Uterus (tissue), 4 donors: ENCODE results near the gene EML6. TPM values are rescaled to one million over a fixed set of nuclear protein-coding genes. Genes with fewer than 3 reads are reported as not detected.

ENCODE experiments used
- DNase-seq, 2 donors: peaks; one replicate each; pipeline ENCODE4 v3.0.0-alpha.2; 2019 to 2020
- H3K27ac ChIP-seq, 2 donors: fragments of 200-600 bp; sonication (generic); 1 replicate in 1 of 2; 2 replicates in 1 of 2; pipeline ENCODE4 v1.5.1; 2016 to 2018
- H3K27me3 ChIP-seq, 2 donors: fragments of 200-600 bp; sonication (generic); one replicate each; pipeline ENCODE4 v1.5.1; 2018 to 2019; ENCODE audit warnings: control low read depth in 1 of 2
- H3K36me3 ChIP-seq, 2 donors: fragments of 200-600 bp; sonication (generic); one replicate each; pipeline ENCODE4 v1.5.1; 2019; ENCODE audit warnings: control low read depth in 1 of 2
- H3K4me1 ChIP-seq, 2 donors: fragments of 200-600 bp; sonication (generic); one replicate each; pipeline ENCODE4 v1.5.1; 2018 to 2019; ENCODE audit warnings: control low read depth in 1 of 2
- H3K4me3 ChIP-seq, 2 donors: fragments of 200-600 bp; sonication (generic); 1 replicate in 1 of 2; 2 replicates in 1 of 2; pipeline ENCODE4 v1.5.1; 2018 to 2019; ENCODE audit warnings: mild to moderate bottlenecking in 1 of 2
- H3K9me3 ChIP-seq, 2 donors: fragments of 200-600 bp; sonication (generic); one replicate each; pipeline ENCODE4 v1.5.1; 2019; ENCODE audit warnings: control low read depth in 1 of 2
- POLR2A ChIP-seq, 2 donors: fragments of 450-650 bp; IDR thresholded peaks; one replicate each; pipeline ENCODE4 v1.6.1; 2016; ENCODE audit warnings: antibody characterized with exemption in 2 of 2, mild to moderate bottlenecking in 1 of 2, moderate library complexity in 1 of 2
- intact Hi-C: fragments of 100-400 bp; cut with DNase I; formaldehyde crosslinking; loops from one replicate; pipeline ENCODE4 v1.15.1; 2023; ENCODE audit warnings: low total_unique reads
- total RNA-seq, 4 donors: library from RNA; depleted of rRNA in 3 of 4; stranded (reverse); fragments of >200 nt in 3 of 4; gene quantifications; one replicate each; pipeline versions ENCODE4 v1.1.0 to v1.2.4, GENCODE V29; 2014 to 2023
- TF ChIP-seq, protein P1 (sequence below), 4 experiments: fragments of 200-600 bp in 2 of 4; fragments of 450-650 bp in 2 of 4; sonication (generic) in 2 of 4; IDR thresholded peaks; one replicate each; pipeline ENCODE4 v1.5.1; 2016 to 2019; ENCODE audit warnings: antibody characterized with exemption in 4 of 4, mild to moderate bottlenecking in 2 of 4, moderate library complexity in 1 of 4
- donor health status: DM: yes; HTN: yes; CAD: no.

Gene EML6
- total RNA-seq, 4 donors from 2014 or later: 0.26 to 2.4 (median 1.5) TPM

DNA sequence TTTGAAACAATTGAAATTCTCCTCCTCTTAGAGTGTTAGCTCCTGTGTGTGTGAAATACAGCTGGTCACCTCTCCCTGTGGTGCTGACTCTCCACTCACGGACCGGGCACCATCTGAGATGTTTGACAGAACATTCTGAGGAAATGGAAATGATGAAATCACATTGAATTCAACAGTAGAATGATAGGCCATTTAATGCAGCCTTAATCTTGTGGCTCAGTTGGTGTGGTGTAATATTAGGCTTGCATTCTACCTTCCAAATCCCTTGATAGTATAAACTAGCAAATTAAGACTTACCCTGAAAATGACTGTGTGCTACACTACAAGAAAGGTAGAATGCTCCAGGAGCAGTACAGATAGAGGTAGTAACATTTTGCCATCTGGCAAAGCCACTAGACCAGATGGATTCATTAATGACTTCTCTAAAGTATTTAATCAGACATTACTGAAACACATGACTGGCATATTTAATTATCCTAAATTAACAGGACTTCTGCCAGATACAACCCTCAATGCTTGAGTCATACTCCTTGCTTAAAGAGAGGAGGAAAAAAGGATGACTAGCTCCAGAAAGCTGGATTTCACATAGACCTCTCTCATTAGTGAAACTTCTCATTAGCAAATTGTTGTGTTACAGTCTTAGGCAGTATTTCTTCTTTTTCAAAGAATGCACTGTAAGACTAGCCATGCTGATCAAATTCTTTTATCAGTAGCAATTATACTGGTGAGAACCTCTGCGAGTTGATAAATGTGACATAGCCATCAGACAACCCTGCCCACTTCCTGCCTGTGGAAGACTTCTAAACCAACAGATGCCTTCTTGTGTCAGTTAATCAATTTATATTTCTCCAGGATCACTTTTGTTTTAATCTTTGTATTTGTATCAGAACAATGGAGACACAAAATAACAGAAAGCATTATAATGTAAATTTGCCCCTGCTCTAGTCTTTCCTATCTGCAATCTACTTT is 80.6 kb downstream of the EML6 start:
- Histone ChIP-seq H3K27me3 (no peaks in the 10 kb centered on the region), H3K9me3 (no peaks in the 10 kb centered on the region), H3K27ac (no peak overlapping the region), H3K4me1 (no peaks in the 10 kb centered on the region), H3K4me3 (no peak overlapping the region), H3K36me3 (no peaks in the 10 kb centered on the region)
- intact Hi-C loops: no loop called here
- DNase-seq: no peak
- no peak for TF ChIP-seq POLR2A (IDR thresholded peaks at IDR 0.05)
- TF ChIP-seq, protein P1, sequence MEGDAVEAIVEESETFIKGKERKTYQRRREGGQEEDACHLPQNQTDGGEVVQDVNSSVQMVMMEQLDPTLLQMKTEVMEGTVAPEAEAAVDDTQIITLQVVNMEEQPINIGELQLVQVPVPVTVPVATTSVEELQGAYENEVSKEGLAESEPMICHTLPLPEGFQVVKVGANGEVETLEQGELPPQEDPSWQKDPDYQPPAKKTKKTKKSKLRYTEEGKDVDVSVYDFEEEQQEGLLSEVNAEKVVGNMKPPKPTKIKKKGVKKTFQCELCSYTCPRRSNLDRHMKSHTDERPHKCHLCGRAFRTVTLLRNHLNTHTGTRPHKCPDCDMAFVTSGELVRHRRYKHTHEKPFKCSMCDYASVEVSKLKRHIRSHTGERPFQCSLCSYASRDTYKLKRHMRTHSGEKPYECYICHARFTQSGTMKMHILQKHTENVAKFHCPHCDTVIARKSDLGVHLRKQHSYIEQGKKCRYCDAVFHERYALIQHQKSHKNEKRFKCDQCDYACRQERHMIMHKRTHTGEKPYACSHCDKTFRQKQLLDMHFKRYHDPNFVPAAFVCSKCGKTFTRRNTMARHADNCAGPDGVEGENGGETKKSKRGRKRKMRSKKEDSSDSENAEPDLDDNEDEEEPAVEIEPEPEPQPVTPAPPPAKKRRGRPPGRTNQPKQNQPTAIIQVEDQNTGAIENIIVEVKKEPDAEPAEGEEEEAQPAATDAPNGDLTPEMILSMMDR (IDR thresholded peaks at IDR 0.05): no peak

DNA sequence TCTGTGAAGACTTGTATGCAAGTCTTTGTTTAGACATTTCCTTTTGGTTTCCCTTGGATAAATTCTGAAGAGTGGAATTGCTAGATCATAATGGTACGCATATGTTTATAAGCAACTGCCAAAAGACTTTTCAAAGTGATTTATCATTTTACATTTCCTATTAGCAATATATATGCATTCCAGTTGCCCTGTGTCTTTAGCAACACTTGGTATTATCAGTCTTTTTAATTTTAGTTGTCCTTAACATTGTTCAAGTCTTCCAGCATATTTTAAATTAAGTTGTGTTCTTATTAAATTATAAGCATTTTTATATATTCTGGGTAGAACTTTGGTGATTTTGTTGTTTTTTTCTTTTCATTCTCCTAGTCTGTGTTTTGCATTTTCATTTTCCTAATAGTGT is 81.8 kb downstream of the EML6 start:
- intact Hi-C loops: no loop called here
- Histone ChIP-seq H3K9me3 (no peaks in the 10 kb centered on the region), H3K27me3 (no peaks in the 10 kb centered on the region), H3K36me3 (no peaks in the 10 kb centered on the region), H3K4me3 (no peak overlapping the region), H3K27ac (no peak overlapping the region), H3K4me1 (no peaks in the 10 kb centered on the region)
- DNase-seq: no peak
- no peak for TF ChIP-seq POLR2A (IDR thresholded peaks at IDR 0.05)
- TF ChIP-seq, protein P1 (IDR thresholded peaks at IDR 0.05): no peak

DNA sequence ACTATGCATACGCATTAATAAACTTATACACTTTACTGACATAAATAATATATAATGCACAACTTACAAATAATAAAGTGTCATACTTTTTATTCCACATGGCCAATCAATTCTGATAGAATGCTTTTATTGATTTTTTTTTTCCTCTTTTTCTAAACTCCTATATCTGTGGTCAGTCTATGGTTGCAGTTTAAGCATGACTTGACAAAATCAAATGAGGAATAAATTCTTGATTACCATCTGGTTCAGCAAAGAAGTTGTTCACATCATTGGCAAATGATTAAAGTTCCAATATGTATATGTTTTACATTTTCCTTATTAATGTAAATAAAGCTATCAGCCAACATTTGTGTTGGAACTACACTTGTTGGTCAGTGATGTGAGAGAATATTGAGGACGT is 83.5 kb downstream of the EML6 start:
- H3K36me3 ChIP-seq: no peaks in the 10 kb centered on the region
- TF ChIP-seq POLR2A (IDR thresholded peaks at IDR 0.05): no peak
- TF ChIP-seq, protein P1 (IDR thresholded peaks at IDR 0.05): no peak

DNA sequence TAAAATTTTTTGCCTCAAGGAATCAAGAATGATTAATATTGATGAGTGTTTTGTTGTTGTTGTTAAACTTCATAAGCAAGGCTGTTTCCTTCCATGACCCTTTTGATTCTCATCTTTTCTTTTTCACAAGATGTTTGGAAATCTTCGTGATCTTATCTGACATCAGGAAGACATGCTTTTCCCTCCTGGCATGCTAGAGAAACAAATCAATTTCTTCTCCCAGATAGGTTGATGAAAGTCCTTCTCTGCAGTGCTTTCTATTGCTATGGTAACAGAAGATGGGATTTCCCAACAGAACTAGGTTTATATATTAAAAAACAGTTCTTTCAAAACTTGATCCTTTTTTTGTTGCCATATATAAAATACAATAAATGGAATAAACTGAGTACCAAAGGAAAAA is 85.2 kb downstream of the EML6 start:
- intact Hi-C loops: no loop called here
- Histone ChIP-seq H3K27me3 (no peaks in the 10 kb centered on the region), H3K4me3 (no peak overlapping the region), H3K9me3 (no peaks in the 10 kb centered on the region), H3K27ac (no peak overlapping the region), H3K36me3 (no peaks in the 10 kb centered on the region), H3K4me1 (no peaks in the 10 kb centered on the region)
- TF ChIP-seq, protein P1 (IDR thresholded peaks at IDR 0.05): no peak
- no peak for TF ChIP-seq POLR2A (IDR thresholded peaks at IDR 0.05)
- no peak for DNase-seq

More for the DNA sequence above, 83.5 kb downstream of the EML6 start:
- Histone ChIP-seq H3K4me1 (no peaks in the 10 kb centered on the region), H3K27me3 (no peaks in the 10 kb centered on the region), H3K4me3 (no peak overlapping the region), H3K27ac (no peak overlapping the region), H3K9me3 (no peaks in the 10 kb centered on the region)
- intact Hi-C loops: no loop called here
- DNase-seq: no peak

DNA sequence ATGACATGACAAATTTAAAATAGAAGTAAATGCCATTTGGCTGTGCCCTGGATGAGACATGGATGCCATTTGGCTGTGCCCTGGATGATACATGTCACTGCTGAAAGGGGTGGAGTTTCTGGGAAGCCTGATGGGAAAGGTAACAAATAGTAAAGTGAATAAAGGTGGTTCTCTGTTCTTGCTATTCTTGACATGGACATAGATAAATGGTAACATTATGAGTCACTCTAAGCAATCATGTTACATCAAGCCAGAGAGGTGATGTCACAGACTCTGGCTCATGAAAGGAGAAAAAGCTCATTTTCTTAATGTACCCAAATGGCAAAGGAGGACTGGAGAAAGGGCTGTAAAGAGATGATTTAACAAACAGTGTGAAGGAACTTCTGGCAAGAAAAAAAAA is 86.4 kb downstream of the EML6 start:
- intact Hi-C loops: no loop called here
- no peak for DNase-seq
- Histone ChIP-seq H3K36me3 (no peaks in the 10 kb centered on the region), H3K4me3 (no peak overlapping the region), H3K27me3 (no peaks in the 10 kb centered on the region), H3K27ac (no peak overlapping the region), H3K4me1 (no peaks in the 10 kb centered on the region), H3K9me3 (no peaks in the 10 kb centered on the region)
- no peak for TF ChIP-seq POLR2A (IDR thresholded peaks at IDR 0.05)
- TF ChIP-seq, protein P1 (IDR thresholded peaks at IDR 0.05): no peak
